Left kidney (tissue), 8 donors: ENCODE data around the gene KEL. TPM values are rescaled to one million over a fixed set of nuclear protein-coding genes. Genes with fewer than 3 reads are reported as not detected.
"Not testable (repeated sequence)": the region's sequence is repeated elsewhere in the genome, so short reads cannot be mapped to it uniquely, and the experiment has no call there.

Experiments used
- DNase-seq: peaks from one replicate; pipeline ENCODE4 v3.0.0-alpha.2; 2013
- long read RNA-seq, 8 donors: transcript quantifications; one replicate each; lab custom pipeline, GENCODE V29; 2026
- polyA plus RNA-seq: library from polyadenylated mRNA; unstranded; fragments of 120-200 nt; gene quantifications from one replicate; pipeline ENCODE4 v1.2.1, GENCODE V29; 2013; ENCODE audit not compliant: insufficient read length

The KEL gene
- polyA plus RNA-seq, result 3.8 TPM
- long read RNA-seq, donor 1, result 0 reads
- long read RNA-seq, donor 2, result 0 reads
- long read RNA-seq, donor 3, result 0 reads
- long read RNA-seq, donor 4, result 0 reads
- long read RNA-seq, donor 5, result 0 reads
- long read RNA-seq, donor 6, result 0 reads
- long read RNA-seq, donor 7, result 0 reads
- long read RNA-seq, donor 8, result 0 reads

- DNase-seq, result no peak
These were observed at the start of gene KEL for GRCh38 chr7:142961973-142962926. KEL (minus strand) TSS chr7:142962363; CDS start chr7:142962206, 157 bp downstream.

- DNase-seq, result peak; percentile 62
These were observed 46.1 kb upstream of the KEL start for GRCh38 chr7:143008007-143008901.

- no peak for DNase-seq
These were observed 43.6 kb upstream of the KEL start for GRCh38 chr7:143005632-143006260.

GRCh38 chr7:143003393-143004051 is 41.4 kb upstream of the KEL start:
- DNase-seq, result peak; percentile 35

GRCh38 chr7:143002898-143003297 is 40.7 kb upstream of the KEL start:
- DNase-seq, result no peak

- no peak for DNase-seq
These were observed 39.9 kb upstream of the KEL start for GRCh38 chr7:143002106-143002505.

- no peak for DNase-seq
These were observed 38.5 kb upstream of the KEL start for GRCh38 chr7:143000648-143001047.

GRCh38 chr7:142999793-143000192 is 37.6 kb upstream of the KEL start:
- no peak for DNase-seq

- DNase-seq, result no peak
These were observed 36.8 kb upstream of the KEL start for GRCh38 chr7:142998966-142999365.

GRCh38 chr7:142997456-142997989 is 35.4 kb upstream of the KEL start:
- DNase-seq, result no peak

- no peak for DNase-seq
These were observed 30.3 kb upstream of the KEL start for GRCh38 chr7:142992427-142992826.

- DNase-seq, result no peak
These were observed 22.1 kb upstream of the KEL start for GRCh38 chr7:142984297-142984696.

- no peak for DNase-seq
These were observed 21.7 kb upstream of the KEL start for GRCh38 chr7:142983825-142984224.

GRCh38 chr7:142978402-142978801 is 16.2 kb upstream of the KEL start:
- not testable (repeated sequence) for DNase-seq

GRCh38 chr7:142974626-142975025 is 12.5 kb upstream of the KEL start:
- DNase-seq, result no peak

GRCh38 chr7:142969183-142969582 is 7.0 kb upstream of the KEL start:
- DNase-seq, result no peak

GRCh38 chr7:142968229-142968628 is 6.1 kb upstream of the KEL start:
- no peak for DNase-seq

GRCh38 chr7:142964502-142965246 is 2.5 kb upstream of the KEL start:
- DNase-seq, result no peak

- DNase-seq, result no peak
These were observed 1.8 kb upstream of the KEL start for GRCh38 chr7:142963993-142964392.

GRCh38 chr7:142962991-142963390 is 828 bp upstream of the KEL start:
- DNase-seq, result peak; percentile 18
